DND-41 (cell line): ENCODE measurements around the gene METTL4.

ENCODE experiments used
- ATAC-seq: fragments of 200-7000 bp; cut with Tn5 transposase; 3 replicates; pipeline ENCODE4 v1.9.1; 2021; ENCODE audit warnings: low read depth; ENCODE audit not compliant: insufficient read depth
- DNase-seq: peaks from one replicate; pipeline ENCODE4 v3.0.0-alpha.2; 2020
- H2AFZ ChIP-seq: 2 replicates; pipeline ENCODE4 v1.6.0; 2012; ENCODE audit warnings: low read depth, low read length
- H3K27ac ChIP-seq: 2 replicates; pipeline ENCODE4 v1.5.1; 2012; ENCODE audit warnings: low read length, inconsistent platforms
- H3K27me3 ChIP-seq: fragments of 200-600 bp; sonication (generic); 2 replicates; pipeline ENCODE4 v1.6.0; 2012; ENCODE audit warnings: low read length, mild to moderate bottlenecking, inconsistent platforms; ENCODE audit not compliant: insufficient read depth, poor library complexity
- H3K36me3 ChIP-seq: 2 replicates; pipeline ENCODE4 v1.5.1; 2012; ENCODE audit warnings: low read length, inconsistent platforms; ENCODE audit not compliant: insufficient read depth
- H3K4me1 ChIP-seq: 2 replicates; pipeline ENCODE4 v1.5.1; 2012; ENCODE audit warnings: mild to moderate bottlenecking, low read length; ENCODE audit not compliant: insufficient read depth
- H3K4me2 ChIP-seq: 2 replicates; pipeline ENCODE4 v1.6.0; 2012; ENCODE audit warnings: mild to moderate bottlenecking, moderate library complexity, low read length, inconsistent platforms; ENCODE audit not compliant: insufficient read depth
- H3K4me3 ChIP-seq, 2 experiments: fragments of 200-600 bp in 1 of 2; shearing (Covaris generic) in 1 of 2; 2 replicates each; pipeline ENCODE4 v1.5.1; 2012 to 2016; ENCODE audit warnings: inconsistent platforms in 2 of 2, low read length in 2 of 2, mild to moderate bottlenecking in 2 of 2, low read depth in 1 of 2, moderate library complexity in 1 of 2
- H3K79me2 ChIP-seq: 2 replicates; pipeline ENCODE4 v1.6.0; 2012; ENCODE audit warnings: low read length, inconsistent platforms; ENCODE audit not compliant: insufficient read depth
- H3K9ac ChIP-seq: 2 replicates; pipeline ENCODE4 v1.6.0; 2012; ENCODE audit warnings: low read depth, mild to moderate bottlenecking, inconsistent platforms, low read length, moderate library complexity
- H3K9me3 ChIP-seq: 2 replicates; pipeline ENCODE4 v1.5.1; 2012; ENCODE audit warnings: low read length, moderate library complexity, mild to moderate bottlenecking, inconsistent platforms; ENCODE audit not compliant: insufficient read depth, severe bottlenecking
- H4K20me1 ChIP-seq: 2 replicates; pipeline ENCODE4 v1.6.0; 2012; ENCODE audit warnings: low read length; ENCODE audit not compliant: insufficient read depth
- CTCF ChIP-seq: IDR thresholded peaks from 2 replicates; pipeline ENCODE4 v1.5.1; 2012; ENCODE audit warnings: borderline replicate concordance, low read length, moderate library complexity, mild to moderate bottlenecking; ENCODE audit not compliant: poor library complexity, severe bottlenecking; ENCODE audit errors: extremely low read depth
- EZH2 ChIP-seq: IDR thresholded peaks from 3 replicates; pipeline ENCODE4 v1.6.1; 2012; ENCODE audit warnings: borderline replicate concordance, low read depth, mild to moderate bottlenecking, moderate library complexity, low read length, inconsistent platforms; ENCODE audit not compliant: severe bottlenecking

Gene METTL4

DNA sequence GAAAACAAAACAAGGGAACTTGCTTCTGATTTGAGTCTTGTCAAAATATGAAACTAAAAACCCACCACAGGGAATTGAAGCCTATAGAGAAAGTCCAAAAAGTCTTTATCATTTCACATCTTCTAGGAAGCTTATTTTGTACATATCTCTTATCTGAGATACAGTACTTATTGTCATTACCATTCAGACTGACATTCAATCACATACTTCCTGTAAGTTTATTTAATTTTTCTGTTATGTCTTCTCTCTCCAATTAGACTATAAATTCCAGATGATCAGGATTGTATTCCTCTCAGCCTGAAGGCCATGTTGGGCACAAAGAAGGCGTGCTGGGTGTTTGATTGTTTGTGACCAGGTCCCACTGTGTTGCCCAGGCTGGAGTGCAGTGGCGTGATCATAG, 59.2 kb downstream of the METTL4 start:
- Histone ChIP-seq H3K36me3 (no peaks in the 10 kb centered on the region), H2AFZ (no peak overlapping the region), H4K20me1 (no peaks in the 10 kb centered on the region), H3K79me2 (no peaks in the 10 kb centered on the region), H3K9ac (no peak overlapping the region), H3K27ac (no peak overlapping the region), H3K9me3 (no peaks in the 10 kb centered on the region), H3K4me1 (peaks cover 10% of the 10 kb centered on the region), H3K27me3 (no peaks in the 10 kb centered on the region), H3K4me3 (no peak overlapping the region), H3K4me2 (no peak overlapping the region)
- ATAC-seq: no peak
- DNase-seq: no peak
- TF ChIP-seq CTCF (no peak), EZH2 (no peak)

DNA sequence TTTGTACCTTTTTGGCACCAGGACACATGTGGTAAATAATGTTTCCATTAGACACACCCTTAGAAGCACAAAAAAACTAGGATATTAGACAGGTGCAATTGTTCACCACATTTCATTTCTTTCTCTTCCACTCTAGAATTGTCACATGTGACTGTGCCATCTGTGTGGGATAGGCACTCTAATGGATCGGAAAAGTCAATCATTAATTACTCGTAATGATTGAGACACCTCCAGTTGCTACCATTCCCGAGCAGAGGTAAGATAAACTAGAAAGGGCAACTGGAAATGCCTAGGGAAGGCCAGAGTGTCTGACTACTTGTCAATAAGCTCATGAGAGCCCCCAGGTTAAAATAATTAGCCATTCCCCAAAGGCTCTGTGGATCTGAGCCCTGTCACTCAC, 59.9 kb downstream of the METTL4 start:
- Histone ChIP-seq H4K20me1 (no peaks in the 10 kb centered on the region), H3K9ac (no peak overlapping the region), H3K27me3 (no peaks in the 10 kb centered on the region), H3K4me1 (peaks cover 5% of the 10 kb centered on the region), H3K79me2 (no peaks in the 10 kb centered on the region), H3K9me3 (no peaks in the 10 kb centered on the region), H3K27ac (no peak overlapping the region), H3K4me2 (no peak overlapping the region), H3K4me3 (no peak overlapping the region), H2AFZ (no peak overlapping the region), H3K36me3 (no peaks in the 10 kb centered on the region)
- DNase-seq: no peak
- TF ChIP-seq CTCF (no peak), EZH2 (no peak)
- ATAC-seq: no peak

- H3K79me2 ChIP-seq: no peaks in the 10 kb centered on the region
- no peak overlapping the region for H2AFZ ChIP-seq
- no peaks in the 10 kb centered on the region for H3K4me1 ChIP-seq
- H4K20me1 ChIP-seq: no peaks in the 10 kb centered on the region
- H3K4me2 ChIP-seq: no peak overlapping the region
- no peaks in the 10 kb centered on the region for H3K36me3 ChIP-seq
- no peak overlapping the region for H3K9ac ChIP-seq
- DNase-seq: no peak
- H3K27ac ChIP-seq: no peak overlapping the region
- H3K4me3 ChIP-seq: no peak overlapping the region
- no peak for ATAC-seq
- TF ChIP-seq CTCF (no peak), EZH2 (no peak)
- H3K27me3 ChIP-seq: no peaks in the 10 kb centered on the region
- H3K9me3 ChIP-seq: no peaks in the 10 kb centered on the region
These were observed 60.9 kb downstream of the METTL4 start for GRCh38 chr18:2510416-2510815.

- no peak for TF ChIP-seq EZH2
- H3K9me3 ChIP-seq: no peaks in the 10 kb centered on the region
- no peaks in the 10 kb centered on the region for H3K36me3 ChIP-seq
- H4K20me1 ChIP-seq: no peaks in the 10 kb centered on the region
- no peak overlapping the region for H3K27ac ChIP-seq
- H2AFZ ChIP-seq: no peak overlapping the region
- H3K27me3 ChIP-seq: no peaks in the 10 kb centered on the region
- H3K79me2 ChIP-seq: no peaks in the 10 kb centered on the region
- ATAC-seq: 0 out of 3 replicates have a peak, but pooled peaks have one; percentile 14
- no peak overlapping the region for H3K4me3 ChIP-seq
- no peak overlapping the region for H3K9ac ChIP-seq
- no peak overlapping the region for H3K4me2 ChIP-seq
- DNase-seq: no peak
- H3K4me1 ChIP-seq: no peaks in the 10 kb centered on the region
These were observed 62.6 kb downstream of the METTL4 start for GRCh38 chr18:2508678-2509077.
